CD4-positive, alpha-beta T cell treated with Interleukin-6 for 4 hours (primary cell): ENCODE measurements around the gene NAGK.

ENCODE experiments used
- DNase-seq: peaks from one replicate; pipeline ENCODE4 v3.0.0-alpha.2; 2020; ENCODE audit warnings: mixed read lengths

Gene NAGK

GRCh38 chr2:71117063-71117462 is 48.6 kb downstream of the NAGK start:
- DNase-seq = no peak

- no peak for DNase-seq
These were observed 51.7 kb downstream of the NAGK start for GRCh38 chr2:71120195-71120594.

GRCh38 chr2:71121479-71121878 is 53.0 kb downstream of the NAGK start:
- no peak for DNase-seq

DNA sequence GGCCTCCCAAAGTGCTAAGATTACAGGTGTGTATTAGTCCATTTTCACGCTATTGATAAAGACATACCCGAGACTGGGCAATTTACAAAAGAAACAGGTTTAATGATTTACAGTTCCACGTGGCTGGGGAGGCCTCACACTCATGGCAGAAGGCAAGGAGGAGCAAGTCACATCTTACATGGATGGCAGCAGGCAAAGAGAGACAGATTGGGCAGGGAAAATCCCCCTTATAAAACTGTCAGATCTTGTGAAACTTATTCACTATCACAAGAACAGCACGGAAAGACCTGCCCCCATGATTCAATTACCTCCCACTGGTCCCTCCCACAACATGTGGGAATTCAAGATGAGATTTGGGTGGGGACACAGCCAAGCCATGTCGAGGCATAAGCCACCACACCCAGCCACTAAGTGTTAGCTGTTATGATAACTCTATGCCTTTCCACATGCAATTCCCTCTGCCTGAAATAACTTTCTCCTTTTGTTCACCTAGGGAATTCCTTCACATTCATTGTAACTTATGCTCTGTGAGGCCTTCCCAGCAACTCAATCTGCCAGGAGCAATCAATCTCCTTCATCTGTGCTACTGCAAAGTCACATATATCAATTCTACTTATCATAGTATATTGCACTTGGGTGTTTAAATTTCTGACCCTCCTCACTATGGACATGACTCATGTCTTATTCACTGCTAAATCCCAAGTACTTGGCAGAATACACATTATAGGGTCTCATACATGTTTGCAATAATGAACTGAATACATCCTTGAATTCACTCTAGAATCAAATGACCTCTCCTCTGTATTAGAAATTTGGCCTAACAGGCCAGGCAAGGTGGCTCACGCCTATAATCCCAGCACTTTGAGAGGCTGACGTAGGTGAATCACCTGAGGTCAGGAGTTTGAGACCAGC is 54.2 kb downstream of the NAGK start:
- DNase-seq = no peak

DNA sequence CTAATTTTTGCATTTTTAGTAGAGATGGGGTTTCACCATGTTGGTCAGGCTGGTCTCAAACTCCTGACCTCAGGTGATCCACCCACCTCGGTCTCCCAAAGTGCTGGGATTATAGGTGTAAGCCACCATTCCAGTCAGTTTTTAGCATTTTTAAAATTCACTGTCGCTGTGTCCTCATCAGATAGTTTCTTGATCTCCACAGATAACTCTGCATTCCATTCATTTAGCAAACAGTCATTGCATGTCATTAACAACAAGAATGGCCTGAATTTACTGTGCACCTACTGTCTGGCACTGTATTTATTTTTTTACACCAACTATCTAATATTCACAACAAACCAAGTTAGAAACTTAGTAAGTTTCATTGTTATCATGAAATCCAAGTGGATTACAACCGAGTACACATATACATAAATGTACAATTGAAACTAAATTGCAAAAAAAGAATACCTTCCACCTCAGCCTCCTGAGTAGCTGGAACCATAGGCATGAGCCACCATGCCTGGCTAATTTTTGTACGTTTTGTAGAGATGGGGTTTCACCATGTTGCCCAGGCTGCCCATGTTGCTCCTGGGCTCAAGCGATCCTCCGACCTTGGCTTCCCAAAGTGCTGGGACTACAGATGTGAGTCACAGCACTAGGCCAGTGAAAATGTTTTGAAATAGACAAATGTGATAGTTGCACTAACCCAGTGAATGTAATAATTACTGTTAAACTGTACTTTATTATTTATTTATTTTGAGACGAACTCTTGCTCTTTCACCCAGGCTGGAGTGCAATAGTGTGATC is 57.3 kb downstream of the NAGK start:
- no peak for DNase-seq

DNA sequence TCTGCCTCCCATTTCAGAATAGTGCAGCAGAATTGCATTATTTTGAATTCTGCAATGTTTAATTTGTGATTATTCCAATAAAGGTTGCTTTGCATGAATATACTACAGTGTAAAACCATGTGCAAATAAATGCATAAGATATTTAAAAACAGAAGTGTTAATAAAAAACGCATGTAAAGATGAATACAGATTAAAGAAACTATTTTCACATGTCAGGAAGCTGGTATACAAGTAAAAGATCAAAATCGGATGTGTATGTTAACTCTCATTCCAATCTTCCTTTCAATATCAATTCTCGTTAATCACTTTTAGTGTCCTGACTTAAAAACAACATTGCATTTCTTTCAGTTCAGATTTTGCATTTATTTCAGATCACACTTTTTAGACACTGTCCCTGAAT is 58.5 kb downstream of the NAGK start:
- no peak for DNase-seq
